Neural progenitor cell (in vitro differentiated cells): ENCODE data around the gene MAP4K3. TPM values are rescaled to one million over a fixed set of nuclear protein-coding genes. Genes with fewer than 3 reads are reported as not detected.

Experiments used
- DNase-seq: peaks from one replicate; pipeline ENCODE4 v3.0.0-alpha.2; 2016; ENCODE audit warnings: low spot score
- H2AFZ ChIP-seq: fragments of 200-600 bp; sonication (generic); replicated peaks from 2 replicates; pipeline ENCODE4 v1.6.1; 2016; ENCODE audit warnings: antibody characterized with exemption
- H3F3A ChIP-seq: fragments of 200-600 bp; sonication (generic); 2 replicates; pipeline ENCODE4 v1.6.1; 2016; ENCODE audit warnings: antibody characterized with exemption, low read depth
- H3K27ac ChIP-seq: fragments of 200-600 bp; sonication (generic); 2 replicates; pipeline ENCODE4 v1.5.1; 2016; ENCODE audit warnings: mild to moderate bottlenecking
- H3K27me3 ChIP-seq: fragments of 200-600 bp; sonication (generic); 2 replicates; pipeline ENCODE4 v1.6.1; 2016; ENCODE audit warnings: mild to moderate bottlenecking, moderate library complexity
- H3K36me3 ChIP-seq: fragments of 200-600 bp; sonication (generic); 2 replicates; pipeline ENCODE4 v1.5.1; 2016
- H3K4me1 ChIP-seq: fragments of 200-600 bp; sonication (generic); 2 replicates; pipeline ENCODE4 v1.6.1; 2016; ENCODE audit warnings: mixed run types
- H3K4me2 ChIP-seq: fragments of 200-600 bp; sonication (generic); 2 replicates; pipeline ENCODE4 v1.6.1; 2016
- H3K4me3 ChIP-seq: fragments of 200-600 bp; sonication (generic); 2 replicates; pipeline ENCODE4 v1.5.1; 2016
- H3K79me2 ChIP-seq: fragments of 200-600 bp; sonication (generic); 2 replicates; pipeline ENCODE4 v1.6.1; 2016; ENCODE audit warnings: low read depth
- H3K9ac ChIP-seq: fragments of 200-600 bp; sonication (generic); 2 replicates; pipeline ENCODE4 v1.6.1; 2016
- H3K9me3 ChIP-seq: fragments of 200-600 bp; sonication (generic); 2 replicates; pipeline ENCODE4 v1.5.1; 2016; ENCODE audit warnings: low read depth
- H4K20me1 ChIP-seq: fragments of 200-600 bp; sonication (generic); 2 replicates; pipeline ENCODE4 v1.6.1; 2016; ENCODE audit warnings: low read depth
- H3K27ac Mint-ChIP-seq: 3 replicates; pipeline ENCODE4 v1.8.0; 2021; ENCODE audit warnings: mixed read lengths
- H3K27me3 Mint-ChIP-seq: 2 replicates; pipeline ENCODE4 v1.8.0; 2022; ENCODE audit warnings: low read depth, mild to moderate bottlenecking, inconsistent platforms, moderate library complexity, mixed read lengths; ENCODE audit not compliant: insufficient read depth
- H3K36me3 Mint-ChIP-seq: 3 replicates; pipeline ENCODE4 v1.8.0; 2021; ENCODE audit warnings: mixed read lengths
- H3K4me1 Mint-ChIP-seq: 3 replicates; pipeline ENCODE4 v1.8.0; 2021; ENCODE audit warnings: mixed read lengths
- H3K4me3 Mint-ChIP-seq: 3 replicates; pipeline ENCODE4 v1.8.0; 2021; ENCODE audit warnings: mild to moderate bottlenecking, moderate library complexity, mixed read lengths
- H3K9me3 Mint-ChIP-seq: 3 replicates; pipeline ENCODE4 v1.8.0; 2020; ENCODE audit warnings: mixed read lengths
- CTCF ChIP-seq: fragments of 200-600 bp; sonication (generic); IDR thresholded peaks from 2 replicates; pipeline ENCODE4 v1.5.1; 2017; ENCODE audit warnings: antibody characterized with exemption, mild to moderate bottlenecking
- EZH2 ChIP-seq: fragments of 200-600 bp; sonication (generic); IDR thresholded peaks from 2 replicates; pipeline ENCODE4 v1.6.1; 2017; ENCODE audit warnings: antibody characterized with exemption, mild to moderate bottlenecking, moderate library complexity
- EZH2phosphoT487 ChIP-seq: fragments of 200-600 bp; sonication (generic); IDR thresholded peaks from 2 replicates; pipeline ENCODE4 v1.6.1; 2017; ENCODE audit warnings: antibody characterized with exemption
- total RNA-seq: library from RNA; depleted of rRNA; stranded (reverse); fragments of >200 nt; gene quantifications from 2 replicates; pipeline ENCODE4 v1.2.3, GENCODE V29; 2015; ENCODE audit warnings: low replicate concordance

MAP4K3 gene
- total RNA-seq, 1 donor from 2014 or later: 79.5 TPM

- H3K36me3 ChIP-seq: no peaks in the 10 kb centered on the region
- Mint-ChIP-seq H3K4me1 (peaks cover 25% of the 10 kb centered on the region), H3K27me3 (peaks cover 8% of the 10 kb centered on the region), H3K4me3 (no peak overlapping the region), H3K36me3 (peaks cover 4% of the 10 kb centered on the region), H3K9me3 (peaks cover 5% of the 10 kb centered on the region), H3K27ac (no peak overlapping the region)
- peaks cover 21% of the 10 kb centered on the region for H3K4me1 ChIP-seq
- no peak overlapping the region for H3K9ac ChIP-seq
- DNase-seq: no peak
- H3K27ac ChIP-seq: no peak overlapping the region
- TF ChIP-seq EZH2phosphoT487 (no peak), EZH2 (no peak), CTCF (no peak)
- no peak overlapping the region for H3K4me3 ChIP-seq
- no peaks in the 10 kb centered on the region for H4K20me1 ChIP-seq
- no peak overlapping the region for H3K4me2 ChIP-seq
- H3K79me2 ChIP-seq: no peaks in the 10 kb centered on the region
- no peaks in the 10 kb centered on the region for H3K27me3 ChIP-seq
- no peaks in the 10 kb centered on the region for H3K9me3 ChIP-seq
- H3F3A ChIP-seq: peaks cover 8% of the 10 kb centered on the region
- H2AFZ ChIP-seq: no peak overlapping the region
Measured at GRCh38 chr2:39464864-39465263, 27.8 kb upstream of the MAP4K3 start.

- H3K36me3 ChIP-seq: peaks cover 5% of the 10 kb centered on the region
- H3K4me1 ChIP-seq: no peaks in the 10 kb centered on the region
- no peak for DNase-seq
- H2AFZ ChIP-seq: no peak overlapping the region
- no peaks in the 10 kb centered on the region for H4K20me1 ChIP-seq
- Mint-ChIP-seq H3K27ac (no peak overlapping the region), H3K36me3 (peaks cover 18% of the 10 kb centered on the region), H3K27me3 (no peaks in the 10 kb centered on the region), H3K4me3 (no peak overlapping the region), H3K9me3 (peaks cover 5% of the 10 kb centered on the region), H3K4me1 (no peaks in the 10 kb centered on the region)
- H3K9me3 ChIP-seq: peaks cover 5% of the 10 kb centered on the region
- H3K9ac ChIP-seq: no peak overlapping the region
- no peak overlapping the region for H3K4me3 ChIP-seq
- H3F3A ChIP-seq: no peaks in the 10 kb centered on the region
- no peak overlapping the region for H3K27ac ChIP-seq
- TF ChIP-seq CTCF (no peak), EZH2phosphoT487 (no peak), EZH2 (no peak)
- H3K4me2 ChIP-seq: no peak overlapping the region
- no peaks in the 10 kb centered on the region for H3K27me3 ChIP-seq
- no peaks in the 10 kb centered on the region for H3K79me2 ChIP-seq
Measured at GRCh38 chr2:39455826-39456225, 18.7 kb upstream of the MAP4K3 start.

GRCh38 chr2:39452396-39452795 lies 15.3 kb upstream of the MAP4K3 start:
- H3K4me3 Mint-ChIP-seq: no peak overlapping the region
- Histone ChIP-seq H2AFZ (no peak overlapping the region), H3K4me1 (no peaks in the 10 kb centered on the region), H4K20me1 (no peaks in the 10 kb centered on the region), H3F3A (no peaks in the 10 kb centered on the region), H3K36me3 (peaks cover 5% of the 10 kb centered on the region), H3K4me2 (no peak overlapping the region), H3K9ac (no peak overlapping the region), H3K79me2 (no peaks in the 10 kb centered on the region), H3K27ac (no peak overlapping the region), H3K4me3 (no peak overlapping the region), H3K9me3 (no peaks in the 10 kb centered on the region), H3K27me3 (no peaks in the 10 kb centered on the region)
- H3K9me3 Mint-ChIP-seq: peaks cover 2% of the 10 kb centered on the region
- H3K27ac Mint-ChIP-seq: no peak overlapping the region
- H3K4me1 Mint-ChIP-seq: no peaks in the 10 kb centered on the region
- peaks cover 12% of the 10 kb centered on the region for H3K36me3 Mint-ChIP-seq
- TF ChIP-seq EZH2 (no peak), CTCF (no peak), EZH2phosphoT487 (no peak)
- no peaks in the 10 kb centered on the region for H3K27me3 Mint-ChIP-seq
- DNase-seq: no peak
